H9 (cell line): ENCODE results near the gene PRKAR2A. TPM values are rescaled to one million over a fixed set of nuclear protein-coding genes. Genes with fewer than 3 reads are reported as not detected.
"Not testable (repeated sequence)": the region's sequence is repeated elsewhere in the genome, so short reads cannot be mapped to it uniquely, and the experiment has no call there.

Experiments used
- DNase-seq: peaks from one replicate; pipeline ENCODE4 v3.0.0-alpha.2; 2017
- H2AFZ ChIP-seq: one replicate; pipeline ENCODE4 v1.6.1; 2013; ENCODE audit warnings: mild to moderate bottlenecking, low read length, control low read depth, moderate library complexity
- H2AK5ac ChIP-seq: 2 replicates; pipeline ENCODE4 v1.6.1; 2013; ENCODE audit warnings: low read length, control low read depth, mixed read lengths; ENCODE audit not compliant: insufficient read length
- H2BK120ac ChIP-seq: one replicate; pipeline ENCODE4 v1.6.1; 2013; ENCODE audit warnings: low read depth, mild to moderate bottlenecking, low read length, control low read depth, inconsistent platforms; ENCODE audit not compliant: poor library complexity, severe bottlenecking
- H2BK12ac ChIP-seq: 2 replicates; pipeline ENCODE4 v1.6.1; 2013; ENCODE audit warnings: low read length, control low read depth, mixed read lengths, low read depth; ENCODE audit not compliant: insufficient read length
- H2BK15ac ChIP-seq: 2 replicates; pipeline ENCODE4 v1.6.1; 2013; ENCODE audit warnings: low read depth, low read length, control low read depth
- H2BK20ac ChIP-seq: one replicate; pipeline ENCODE4 v1.6.1; 2013; ENCODE audit warnings: low read depth, mild to moderate bottlenecking, low read length, control low read depth, inconsistent platforms; ENCODE audit not compliant: poor library complexity, severe bottlenecking
- H2BK5ac ChIP-seq: 2 replicates; pipeline ENCODE4 v1.6.1; 2013; ENCODE audit warnings: low read length, control low read depth, mixed read lengths; ENCODE audit not compliant: insufficient read length
- H3K14ac ChIP-seq: 2 replicates; pipeline ENCODE4 v1.6.1; 2013; ENCODE audit warnings: low read length, control low read depth; ENCODE audit not compliant: insufficient read depth
- H3K18ac ChIP-seq: 2 replicates; pipeline ENCODE4 v1.6.1; 2013; ENCODE audit warnings: low read depth, mild to moderate bottlenecking, mixed read lengths, low read length, control low read depth; ENCODE audit not compliant: insufficient read length
- H3K23ac ChIP-seq: 2 replicates; pipeline ENCODE4 v1.6.1; 2013; ENCODE audit warnings: low read length, control low read depth, mixed read lengths, low read depth; ENCODE audit not compliant: insufficient read length
- H3K23me2 ChIP-seq: 2 replicates; pipeline ENCODE4 v1.6.1; 2013; ENCODE audit warnings: low read depth, mild to moderate bottlenecking, mixed read lengths, low read length, control low read depth; ENCODE audit not compliant: insufficient read length, poor library complexity, severe bottlenecking
- H3K27ac ChIP-seq: 2 replicates; pipeline ENCODE4 v1.5.1; 2013; ENCODE audit warnings: low read length, control low read depth, mixed read lengths, low read depth; ENCODE audit not compliant: insufficient read length
- H3K27me3 ChIP-seq: 2 replicates; pipeline ENCODE4 v1.6.1; 2013; ENCODE audit warnings: low read length, control low read depth, inconsistent platforms; ENCODE audit not compliant: insufficient read depth
- H3K4ac ChIP-seq: 2 replicates; pipeline ENCODE4 v1.6.1; 2013; ENCODE audit warnings: low read depth, mild to moderate bottlenecking, control low read depth, inconsistent platforms, low read length, moderate library complexity
- H3K4me1 ChIP-seq: 2 replicates; pipeline ENCODE4 v1.6.1; 2013; ENCODE audit warnings: low read length, control low read depth, inconsistent platforms; ENCODE audit not compliant: insufficient read depth
- H3K4me2 ChIP-seq: 2 replicates; pipeline ENCODE4 v1.6.1; 2013; ENCODE audit warnings: low read length, control low read depth, mixed read lengths; ENCODE audit not compliant: insufficient read length, insufficient read depth
- H3K56ac ChIP-seq: 2 replicates; pipeline ENCODE4 v1.6.1; 2013; ENCODE audit warnings: low read depth, mild to moderate bottlenecking, mixed read lengths, low read length, control low read depth; ENCODE audit not compliant: insufficient read length
- H3K79me1 ChIP-seq: 2 replicates; pipeline ENCODE4 v1.6.1; 2013; ENCODE audit warnings: low read depth, mild to moderate bottlenecking, moderate library complexity, low read length, control low read depth, inconsistent platforms; ENCODE audit not compliant: insufficient read depth, poor library complexity, severe bottlenecking
- H3K79me2 ChIP-seq: 2 replicates; pipeline ENCODE4 v1.6.1; 2013; ENCODE audit warnings: low read length, control low read depth, inconsistent platforms; ENCODE audit not compliant: insufficient read depth
- H3K9ac ChIP-seq: 2 replicates; pipeline ENCODE4 v1.6.1; 2013; ENCODE audit warnings: low read length, control low read depth, mixed read lengths; ENCODE audit not compliant: insufficient read length; ENCODE audit errors: extremely low read depth
- H3K9me3 ChIP-seq: one replicate; pipeline ENCODE4 v1.6.1; 2013; ENCODE audit warnings: low read depth, low read length, inconsistent platforms; ENCODE audit not compliant: control insufficient read depth
- H3T11ph ChIP-seq: one replicate; pipeline ENCODE4 v1.6.1; 2013; ENCODE audit warnings: mild to moderate bottlenecking, low read length, control low read depth, inconsistent platforms
- H4K20me1 ChIP-seq: one replicate; pipeline ENCODE4 v1.6.1; 2013; ENCODE audit not compliant: control insufficient read depth, insufficient read length, insufficient read depth
- H4K5ac ChIP-seq: 2 replicates; pipeline ENCODE4 v1.6.1; 2013; ENCODE audit warnings: low read depth, mild to moderate bottlenecking, mixed read lengths, low read length, control low read depth; ENCODE audit not compliant: insufficient read length
- H4K8ac ChIP-seq: replicated peaks from 2 replicates; pipeline ENCODE4 v1.6.1; 2013; ENCODE audit warnings: low read length, control low read depth, mixed read lengths, low read depth; ENCODE audit not compliant: insufficient read length
- H4K91ac ChIP-seq: 2 replicates; pipeline ENCODE4 v1.6.1; 2013; ENCODE audit warnings: low read depth, mild to moderate bottlenecking, moderate library complexity, mixed read lengths, low read length, control low read depth; ENCODE audit not compliant: insufficient read length
- H3K27ac Mint-ChIP-seq, 3 experiments: 2 replicates in 2 of 3; 3 replicates in 1 of 3; pipeline ENCODE4 v1.8.0; 2020 to 2021; ENCODE audit warnings: mixed read lengths in 3 of 3, mild to moderate bottlenecking in 1 of 3, moderate library complexity in 1 of 3
- H3K27me3 Mint-ChIP-seq: 2 replicates; pipeline ENCODE4 v1.8.0; 2021; ENCODE audit warnings: low read depth, mild to moderate bottlenecking, moderate library complexity, mixed read lengths
- H3K36me3 Mint-ChIP-seq, 3 experiments: 2 replicates in 2 of 3; 3 replicates in 1 of 3; pipeline ENCODE4 v1.8.0; 2020 to 2021; ENCODE audit warnings: low read depth in 3 of 3, mixed read lengths in 3 of 3; ENCODE audit not compliant: insufficient read depth in 1 of 3
- H3K4me1 Mint-ChIP-seq, 2 experiments: 2 replicates each; pipeline ENCODE4 v1.8.0; 2020; ENCODE audit warnings: mixed read lengths in 2 of 2
- H3K4me3 Mint-ChIP-seq, 2 experiments: 2 replicates in 1 of 2; 3 replicates in 1 of 2; pipeline ENCODE4 v1.8.0; 2020 to 2021; ENCODE audit warnings: mild to moderate bottlenecking in 2 of 2, mixed read lengths in 2 of 2, moderate library complexity in 1 of 2
- H3K9me3 Mint-ChIP-seq, 2 experiments: 2 replicates in 1 of 2; 3 replicates in 1 of 2; pipeline ENCODE4 v1.8.0; 2020; ENCODE audit warnings: mild to moderate bottlenecking in 2 of 2, mixed read lengths in 2 of 2, moderate library complexity in 1 of 2
- CTCF ChIP-seq: fragments of 200-600 bp; sonication (generic); conservative IDR thresholded peaks from 3 replicates; pipeline ENCODE4 v1.8.0; 2021; ENCODE audit warnings: antibody characterized with exemption, mild to moderate bottlenecking
- WGBS: extraction: QIAGEN DNeasy Blood & Tissue Kit; methylation state at CpG from one replicate; pipeline ENCODE4 v1.1.7; 2013; ENCODE audit warnings: missing lambda C conversion rate, low lambda C conversion rate, mixed read lengths; ENCODE audit not compliant: insufficient read length; ENCODE audit errors: extremely low coverage; 5-methylcytosine and 5-hydroxymethylcytosine counted together
- total RNA-seq: library from RNA; stranded (reverse); gene quantifications from 2 replicates; pipeline ENCODE4 v1.2.1, GENCODE V29; 2021

Gene PRKAR2A
- total RNA-seq, 1 experiment from 2014 or later: 39.1 TPM

- Histone ChIP-seq H3K23me2 (no peaks in the 10 kb centered on the region), H3K79me1 (no peaks in the 10 kb centered on the region), H3K4ac (no peak overlapping the region), H3K18ac (no peak overlapping the region), H3K4me2 (no peak overlapping the region), H2AK5ac (no peak overlapping the region), H2BK12ac (no peak overlapping the region), H3K56ac (no peak overlapping the region), H2BK20ac (no peak overlapping the region), H3K9me3 (no peaks in the 10 kb centered on the region), H3K27ac (no peak overlapping the region), H2BK5ac (no peak overlapping the region), H2AFZ (no peak overlapping the region), H3T11ph (no peak overlapping the region), H3K23ac (no peak overlapping the region), H2BK120ac (no peak overlapping the region), H4K8ac (no peak overlapping the region), H3K27me3 (no peaks in the 10 kb centered on the region), H3K4me1 (no peaks in the 10 kb centered on the region), H3K9ac (no peak overlapping the region), H4K5ac (no peak overlapping the region), H2BK15ac (no peak overlapping the region), H3K79me2 (no peaks in the 10 kb centered on the region), H4K91ac (no peak overlapping the region), H4K20me1 (no peaks in the 10 kb centered on the region), H3K14ac (no peak overlapping the region)
- Mint-ChIP-seq H3K27me3 (peaks cover 21% of the 10 kb centered on the region), H3K4me1 (no peaks in the 10 kb centered on the region), H3K36me3 (no peaks in the 10 kb centered on the region), H3K27ac (no peak overlapping the region), H3K4me3 (no peak overlapping the region), H3K9me3 (no peaks in the 10 kb centered on the region; a peak in 1 of 5 replicates)
- DNase-seq: no peak
- no CpG with 5 or more reads among the region's 7 CpGs for WGBS
- no peak for TF ChIP-seq CTCF
These were observed 123.9 kb downstream of the PRKAR2A start for GRCh38 chr3:48723725-48724124.

- H2BK5ac ChIP-seq, H2BK12ac ChIP-seq, H3K9ac ChIP-seq, H3K14ac ChIP-seq, H3T11ph ChIP-seq, H4K8ac ChIP-seq, H2AK5ac ChIP-seq, H3K79me2 ChIP-seq, H3K9me3 Mint-ChIP-seq, H2AFZ ChIP-seq, H3K27me3 ChIP-seq, H3K56ac ChIP-seq, H3K4me1 Mint-ChIP-seq, DNase-seq, H2BK120ac ChIP-seq, H3K4me3 Mint-ChIP-seq, H2BK15ac ChIP-seq, H3K36me3 Mint-ChIP-seq, H3K4me1 ChIP-seq, H2BK20ac ChIP-seq, H4K91ac ChIP-seq, H3K79me1 ChIP-seq, H3K4ac ChIP-seq, H3K4me2 ChIP-seq, H3K27ac Mint-ChIP-seq, H4K5ac ChIP-seq, H3K9me3 ChIP-seq, H3K23ac ChIP-seq, H3K23me2 ChIP-seq, H3K27ac ChIP-seq, H4K20me1 ChIP-seq, H3K18ac ChIP-seq: not testable (repeated sequence)
- WGBS: no CpG with 5 or more reads among the region's 3 CpGs
- peaks cover 23% of the 10 kb centered on the region for H3K27me3 Mint-ChIP-seq
These were observed 124.4 kb downstream of the PRKAR2A start for GRCh38 chr3:48723293-48723692.
